CD4-positive, alpha-beta T cell treated with Interleukin-21 for 1 hour (primary cell): ENCODE results near the gene OPTC.

Experiments
- DNase-seq: peaks from one replicate; pipeline ENCODE4 v3.0.0-alpha.2; 2020

OPTC gene

GRCh38 chr1:203519053-203519840, 25.3 kb downstream of the OPTC start:
- DNase-seq = no peak

GRCh38 chr1:203519896-203520295, 25.9 kb downstream of the OPTC start:
- no peak for DNase-seq

DNA sequence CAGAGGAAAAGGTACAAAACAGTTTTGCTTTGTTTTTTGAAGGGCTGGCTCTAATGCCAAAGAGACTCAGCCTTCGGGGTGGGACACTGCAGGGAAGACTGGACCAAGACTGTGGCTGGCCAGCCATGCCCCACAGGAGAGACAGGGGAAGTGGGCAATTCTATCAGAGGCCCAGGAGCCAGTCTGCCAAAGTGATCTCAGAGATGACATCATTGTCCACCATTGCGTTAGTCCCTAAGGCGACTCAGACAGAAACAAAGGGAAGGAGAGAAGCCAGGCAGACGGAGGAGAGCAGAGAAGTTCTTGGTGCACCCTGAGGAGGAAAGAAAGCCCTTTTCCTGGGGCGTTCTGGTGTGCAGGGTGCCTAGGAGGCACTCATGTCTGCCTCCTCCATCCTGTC, 26.4 kb downstream of the OPTC start:
- no peak for DNase-seq

DNA sequence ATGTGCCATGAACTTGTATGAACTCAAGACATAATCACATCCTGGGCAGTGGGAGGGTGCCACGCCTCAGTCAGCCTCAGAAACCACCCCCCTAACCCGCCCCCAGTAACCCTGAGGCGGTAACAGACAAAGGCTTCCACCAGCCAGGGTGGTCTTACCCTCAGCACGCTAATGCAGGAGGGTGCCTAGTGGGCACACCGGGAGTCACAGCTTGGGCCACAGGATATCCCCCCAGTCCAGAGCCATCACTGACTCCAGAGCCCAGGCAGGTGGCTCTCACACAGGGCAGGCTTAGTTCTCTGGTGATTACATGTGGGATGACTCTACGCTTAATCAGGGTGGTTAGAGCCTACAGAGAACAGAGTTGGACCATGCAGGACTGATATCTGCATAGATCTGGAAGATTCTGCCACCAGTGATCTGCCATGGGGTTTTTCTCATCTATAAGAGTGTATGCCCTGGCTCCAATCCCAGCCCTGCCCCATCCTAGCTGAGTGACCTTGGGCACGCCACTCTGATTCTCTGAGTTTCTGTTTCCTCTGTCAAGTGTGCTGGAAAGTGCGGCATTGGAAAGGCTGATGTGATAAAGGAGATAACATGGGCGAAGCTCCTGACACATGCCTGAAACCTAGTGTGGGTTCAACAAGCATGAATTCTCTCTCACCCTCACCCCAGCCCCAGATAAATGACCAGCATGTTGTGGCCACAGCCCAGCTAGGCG, 27.3 kb downstream of the OPTC start:
- DNase-seq = no peak

- no peak for DNase-seq
Observed at GRCh38 chr1:203521812-203522211, 27.9 kb downstream of the OPTC start.

DNA sequence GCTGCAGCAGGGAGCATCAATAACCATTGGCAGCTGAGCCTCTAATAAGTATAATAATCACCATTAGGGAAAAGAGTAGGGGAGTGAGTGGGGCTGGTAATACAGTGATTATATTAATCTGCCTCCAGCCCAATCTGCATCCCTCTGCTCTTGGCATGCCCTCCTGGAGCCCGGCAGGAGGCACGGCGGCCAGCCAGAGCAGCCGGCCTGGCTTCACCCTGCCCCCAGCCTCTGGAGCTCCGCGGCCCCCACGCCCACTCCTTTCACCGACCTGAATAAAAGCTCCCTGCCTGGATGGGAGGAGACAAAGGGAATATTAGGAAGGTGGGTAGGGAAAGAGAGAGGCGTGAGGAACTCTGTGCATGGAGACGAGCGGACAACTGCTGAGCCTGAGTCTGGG, 28.3 kb downstream of the OPTC start:
- DNase-seq = no peak

- no peak for DNase-seq
Observed at GRCh38 chr1:203523667-203524066, 29.7 kb downstream of the OPTC start.

DNA sequence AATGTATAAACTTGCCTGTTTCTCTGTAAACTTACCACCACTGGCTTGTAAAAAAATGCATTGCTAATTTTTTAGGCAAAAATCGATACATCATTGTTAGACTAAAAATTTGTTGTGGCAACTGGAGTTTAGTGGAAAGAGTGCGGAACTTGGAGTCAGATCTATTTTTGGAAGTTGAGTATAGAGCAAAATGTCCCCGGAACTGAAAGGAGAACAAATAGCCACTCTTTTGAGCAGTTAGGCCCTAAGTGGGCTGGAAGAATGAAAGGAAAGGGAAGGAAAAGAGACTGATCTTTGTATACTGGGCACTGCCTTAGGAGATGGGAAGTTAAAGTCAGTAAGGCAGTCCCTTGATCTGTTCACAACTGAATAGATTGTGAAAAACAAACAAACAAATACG, 30.2 kb downstream of the OPTC start:
- no peak for DNase-seq

- no peak for DNase-seq
Observed at GRCh38 chr1:203524824-203525223, 30.9 kb downstream of the OPTC start.

- DNase-seq = no peak
Observed at GRCh38 chr1:203525685-203526084, 31.7 kb downstream of the OPTC start.

GRCh38 chr1:203526130-203526529, 32.2 kb downstream of the OPTC start:
- no peak for DNase-seq

- DNase-seq = no peak
Observed at GRCh38 chr1:203526572-203526971, 32.6 kb downstream of the OPTC start.

DNA sequence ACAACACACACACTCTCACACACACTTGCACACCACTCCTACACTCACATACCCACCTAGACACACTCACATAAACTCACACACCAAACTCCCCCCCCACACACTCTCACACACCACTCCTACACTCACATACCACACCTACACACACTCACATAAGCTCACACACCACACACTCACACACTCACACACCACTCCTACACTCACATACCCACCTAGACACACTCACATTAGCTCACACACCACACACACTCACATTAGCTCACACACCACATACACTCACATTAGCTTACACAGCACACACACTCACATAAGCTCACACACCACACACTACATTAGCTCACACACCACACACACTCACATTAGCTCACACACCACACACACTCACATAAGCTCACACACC, 33.1 kb downstream of the OPTC start:
- no peak for DNase-seq

- DNase-seq = no peak
Observed at GRCh38 chr1:203528063-203528462, 34.1 kb downstream of the OPTC start.

GRCh38 chr1:203528976-203529835, 35.3 kb downstream of the OPTC start:
- no peak for DNase-seq

DNA sequence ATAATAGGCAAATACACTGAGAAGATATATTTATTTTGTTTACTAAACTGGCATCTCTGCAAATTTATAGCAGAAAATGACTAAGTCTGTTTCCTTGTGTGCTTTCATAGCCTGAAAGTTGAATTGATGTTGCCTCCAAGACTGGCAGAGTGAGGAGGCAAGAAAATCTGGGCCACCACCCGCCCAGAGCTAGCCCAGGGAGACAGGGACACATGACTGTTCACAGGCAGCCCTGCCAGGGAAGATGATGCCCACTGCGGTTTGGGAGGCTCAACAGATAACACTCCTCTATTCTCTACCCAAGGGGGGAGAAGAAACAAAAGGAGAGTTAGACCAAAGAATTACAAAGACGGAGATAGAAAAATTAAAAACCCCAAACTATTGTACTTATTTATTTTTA, 37.1 kb downstream of the OPTC start:
- DNase-seq = no peak

DNA sequence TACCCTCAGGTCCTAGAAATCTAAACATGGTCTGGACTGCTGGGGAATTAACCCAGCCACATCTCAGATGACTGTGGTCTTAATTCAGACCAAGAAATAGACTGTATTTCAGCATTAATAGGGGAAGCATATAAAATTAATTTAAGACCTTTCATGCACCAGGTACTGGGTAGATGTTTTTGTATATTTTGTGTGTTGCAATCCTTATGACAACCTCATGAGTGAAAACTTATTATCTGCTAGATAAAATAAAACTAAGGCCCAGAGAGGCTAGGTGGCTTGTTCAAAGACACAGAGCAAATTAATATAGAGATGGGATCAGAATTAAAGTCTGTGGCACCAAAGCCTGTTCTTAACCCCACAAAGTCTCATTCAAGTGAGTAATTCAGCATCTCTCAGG, 40.1 kb downstream of the OPTC start:
- DNase-seq = no peak

GRCh38 chr1:203534526-203534925, 40.6 kb downstream of the OPTC start:
- no peak for DNase-seq

- no peak for DNase-seq
Observed at GRCh38 chr1:203536575-203536974, 42.6 kb downstream of the OPTC start.

DNA sequence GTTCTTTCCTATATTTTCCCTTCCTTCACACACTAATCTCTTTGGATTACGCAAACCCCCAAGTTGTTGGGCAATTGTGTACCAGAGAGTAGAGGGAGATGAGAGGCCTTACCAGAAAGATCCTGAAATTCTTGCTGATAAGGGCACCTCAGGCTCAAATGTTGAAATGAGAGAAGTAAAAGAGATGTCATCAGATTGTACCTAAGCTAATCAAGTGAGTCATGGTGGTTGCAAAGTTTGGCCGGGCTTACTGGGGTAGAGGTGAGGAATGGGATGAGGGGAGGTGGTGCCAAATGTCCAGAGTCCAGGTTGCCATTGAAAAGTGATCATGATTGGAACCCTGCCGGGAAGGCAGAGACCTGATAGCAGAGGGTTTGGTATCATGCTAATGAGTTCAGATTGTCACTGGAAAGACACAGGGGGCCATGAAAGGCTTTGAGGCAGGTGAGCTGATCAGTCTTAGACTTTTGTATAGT, 43.1 kb downstream of the OPTC start:
- no peak for DNase-seq

DNA sequence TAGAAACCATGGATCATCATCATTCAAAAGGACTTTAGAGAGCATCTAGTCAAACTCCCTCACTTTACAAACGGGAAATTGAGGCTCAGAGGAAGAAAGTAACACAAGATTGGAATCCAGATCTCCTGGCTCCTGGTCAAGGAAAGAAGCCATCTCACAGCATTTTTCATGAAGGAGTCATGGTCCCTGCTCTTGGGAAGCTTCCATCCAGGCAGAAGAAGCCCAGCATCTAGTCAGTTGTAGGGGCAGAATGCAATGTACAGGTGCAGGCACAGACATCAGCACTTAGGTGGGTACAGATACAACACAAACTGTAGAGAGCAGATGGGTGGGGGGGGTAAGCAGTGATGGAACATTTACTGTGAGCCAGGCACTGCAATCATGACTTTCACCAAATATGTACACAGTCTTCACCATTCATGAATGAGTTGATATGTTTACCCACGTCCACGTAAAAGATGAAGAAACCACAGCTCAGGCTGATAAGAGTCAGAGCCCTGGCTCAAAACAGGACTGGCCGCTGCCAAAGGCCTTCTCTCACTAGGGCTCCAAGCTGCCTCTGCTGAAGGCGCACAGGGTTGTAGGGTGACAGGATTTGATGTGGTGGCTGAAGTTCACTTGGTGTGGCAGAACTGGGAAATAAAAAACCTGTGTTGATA, 44.0 kb downstream of the OPTC start:
- DNase-seq = no peak

DNA sequence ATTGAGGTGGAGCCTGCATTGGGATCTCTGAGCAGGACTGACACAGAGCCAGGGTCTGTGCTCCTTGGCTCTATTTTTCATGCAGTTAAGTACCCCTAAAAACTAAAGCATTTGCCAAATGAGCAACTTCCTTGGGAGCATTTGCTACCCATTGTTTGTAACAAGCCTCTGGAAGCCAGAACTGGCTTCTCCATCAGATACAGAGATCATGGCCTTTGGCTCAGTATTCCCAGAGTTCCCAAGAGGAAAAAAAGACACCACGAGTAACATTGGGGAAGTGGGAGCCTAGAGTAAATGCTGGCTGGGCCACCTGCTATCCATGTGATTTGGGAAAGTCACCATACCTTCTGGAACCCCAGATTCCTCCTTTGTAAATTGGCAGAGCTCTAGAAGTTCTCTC, 44.8 kb downstream of the OPTC start:
- DNase-seq = no peak
